Measurements from ENCODE around the gene SACS.

- no peak for TF ChIP-seq EZH2 (IDR thresholded peaks at IDR 0.05; ENCODE audit: borderline replicate concordance, insufficient read depth, low read depth, low read length, poor library complexity, severe bottlenecking)
- TF ChIP-seq, protein P1, sequence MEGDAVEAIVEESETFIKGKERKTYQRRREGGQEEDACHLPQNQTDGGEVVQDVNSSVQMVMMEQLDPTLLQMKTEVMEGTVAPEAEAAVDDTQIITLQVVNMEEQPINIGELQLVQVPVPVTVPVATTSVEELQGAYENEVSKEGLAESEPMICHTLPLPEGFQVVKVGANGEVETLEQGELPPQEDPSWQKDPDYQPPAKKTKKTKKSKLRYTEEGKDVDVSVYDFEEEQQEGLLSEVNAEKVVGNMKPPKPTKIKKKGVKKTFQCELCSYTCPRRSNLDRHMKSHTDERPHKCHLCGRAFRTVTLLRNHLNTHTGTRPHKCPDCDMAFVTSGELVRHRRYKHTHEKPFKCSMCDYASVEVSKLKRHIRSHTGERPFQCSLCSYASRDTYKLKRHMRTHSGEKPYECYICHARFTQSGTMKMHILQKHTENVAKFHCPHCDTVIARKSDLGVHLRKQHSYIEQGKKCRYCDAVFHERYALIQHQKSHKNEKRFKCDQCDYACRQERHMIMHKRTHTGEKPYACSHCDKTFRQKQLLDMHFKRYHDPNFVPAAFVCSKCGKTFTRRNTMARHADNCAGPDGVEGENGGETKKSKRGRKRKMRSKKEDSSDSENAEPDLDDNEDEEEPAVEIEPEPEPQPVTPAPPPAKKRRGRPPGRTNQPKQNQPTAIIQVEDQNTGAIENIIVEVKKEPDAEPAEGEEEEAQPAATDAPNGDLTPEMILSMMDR (IDR thresholded peaks at IDR 0.05) = no peak
Observed at GRCh38 chr13:23432626-23433025, 876 bp downstream of the SACS start.
